ENCODE data around the gene PHF12.

The PHF12 gene

DNA sequence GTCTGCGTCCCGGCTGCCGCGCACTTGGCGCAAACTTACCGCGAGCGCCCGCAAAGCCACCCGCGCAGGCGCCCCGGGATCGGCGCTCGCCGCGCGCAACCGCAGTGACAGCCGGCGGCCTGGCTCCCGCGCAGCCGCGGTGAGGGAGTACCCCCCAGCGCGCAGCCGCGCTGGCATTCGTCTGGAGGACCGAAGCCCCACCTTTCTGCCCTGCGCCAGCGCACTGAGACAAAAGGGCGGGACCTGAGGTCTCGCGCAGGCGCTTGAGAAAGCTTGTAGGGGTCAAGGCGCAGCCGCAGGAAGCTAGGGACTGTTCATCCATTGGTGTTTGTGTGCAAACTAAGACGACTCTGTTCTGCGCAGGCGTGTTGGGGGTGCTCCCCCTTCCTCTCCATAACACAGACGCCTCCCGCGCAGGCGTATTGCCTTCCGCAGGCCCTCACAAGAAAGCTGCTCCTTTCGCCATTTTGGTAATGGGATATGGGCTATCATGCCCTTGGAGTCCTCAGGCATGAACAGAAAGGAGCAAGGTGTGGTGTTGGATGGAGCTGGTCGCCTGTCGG is at the start of gene PHF12:
PHF12 (minus strand) TSS at position 91 of the 563 bp plus-strand sequence. CDS start 558 bp downstream, outside the sequence.
- DNase-seq (ENCODE audit: low read depth in 4 of 4, low spot score in 1 of 4), result peak; percentile 96 to 99 (median 98)

- DNase-seq (ENCODE audit: low read depth in 4 of 4, low spot score in 1 of 4), result no peak
These were observed 49.7 kb upstream of the PHF12 start for GRCh38 chr17:29000973-29001372.

DNA sequence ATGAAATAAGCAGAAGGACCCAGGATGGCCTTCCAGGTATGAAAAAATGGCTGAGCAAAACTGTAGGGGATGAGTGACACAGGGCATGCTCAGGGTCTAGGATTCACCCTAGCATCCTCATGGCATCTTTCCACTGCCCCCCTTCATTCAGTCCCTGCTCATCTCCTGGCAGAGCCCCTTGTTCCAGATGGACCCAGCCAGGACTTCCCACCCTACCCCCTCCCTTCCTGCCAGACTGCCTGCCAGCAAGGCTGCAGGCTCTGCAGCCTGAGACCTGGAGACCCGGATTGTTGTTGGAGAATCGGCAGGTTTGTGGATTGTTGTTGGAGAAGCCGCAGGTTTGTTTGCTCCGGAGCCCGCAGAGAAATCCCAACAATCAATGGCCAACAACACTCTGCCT is 47.9 kb upstream of the PHF12 start:
- DNase-seq (ENCODE audit: low read depth in 4 of 4, low spot score in 1 of 4), result no peak

DNA sequence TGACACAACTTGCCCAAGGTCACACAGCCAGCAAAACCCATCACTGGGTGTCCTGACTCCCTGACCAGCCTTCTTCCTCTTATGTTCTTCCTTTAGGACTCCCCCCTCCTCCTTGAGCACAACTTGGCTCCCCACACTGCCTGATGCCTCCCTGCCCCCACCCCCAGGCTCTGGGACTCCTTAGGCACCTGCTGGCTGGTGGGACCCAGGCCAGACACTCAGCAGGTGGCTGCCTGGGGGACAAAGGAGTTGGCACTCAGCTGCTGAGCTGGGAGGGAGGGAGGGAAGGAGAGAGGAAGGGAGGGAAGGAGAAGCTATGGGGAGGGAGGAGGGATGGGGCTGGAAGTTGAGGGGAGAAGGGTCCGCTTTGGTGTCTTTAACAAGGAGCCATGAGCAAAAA is 46.5 kb upstream of the PHF12 start:
- no peak for DNase-seq (ENCODE audit: low read depth in 4 of 4, low spot score in 1 of 4)

DNA sequence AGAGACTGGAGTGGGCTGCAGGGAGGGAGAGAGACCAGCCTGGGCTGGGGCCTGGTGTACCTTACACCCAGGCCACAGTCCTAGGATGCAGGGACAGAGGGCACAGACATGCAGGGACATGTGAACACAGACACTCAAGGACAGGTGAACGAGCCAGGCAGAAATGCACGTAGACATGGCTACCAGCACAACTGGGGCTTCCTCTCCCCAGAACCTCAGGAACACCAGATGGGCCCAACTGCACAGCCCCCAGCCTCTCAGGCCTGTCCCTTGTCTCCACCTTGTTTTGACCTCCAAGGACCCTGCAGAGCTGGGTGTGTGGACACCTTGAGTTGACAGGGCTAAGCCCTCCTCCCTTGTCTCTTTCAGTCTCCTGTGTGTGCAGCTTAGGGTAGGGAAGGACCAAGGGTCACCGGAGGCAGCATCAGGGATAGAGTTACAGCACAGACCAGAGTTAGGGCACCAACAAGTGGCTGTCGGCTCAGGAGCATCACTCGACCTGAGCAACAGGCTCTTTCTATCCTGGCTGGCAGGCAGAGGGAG is 45.3 kb upstream of the PHF12 start:
- no peak for DNase-seq (ENCODE audit: low read depth in 4 of 4, low spot score in 1 of 4)

- DNase-seq (ENCODE audit: low read depth in 4 of 4, low spot score in 1 of 4), result no peak
These were observed 42.5 kb upstream of the PHF12 start for GRCh38 chr17:28993645-28994426.

DNA sequence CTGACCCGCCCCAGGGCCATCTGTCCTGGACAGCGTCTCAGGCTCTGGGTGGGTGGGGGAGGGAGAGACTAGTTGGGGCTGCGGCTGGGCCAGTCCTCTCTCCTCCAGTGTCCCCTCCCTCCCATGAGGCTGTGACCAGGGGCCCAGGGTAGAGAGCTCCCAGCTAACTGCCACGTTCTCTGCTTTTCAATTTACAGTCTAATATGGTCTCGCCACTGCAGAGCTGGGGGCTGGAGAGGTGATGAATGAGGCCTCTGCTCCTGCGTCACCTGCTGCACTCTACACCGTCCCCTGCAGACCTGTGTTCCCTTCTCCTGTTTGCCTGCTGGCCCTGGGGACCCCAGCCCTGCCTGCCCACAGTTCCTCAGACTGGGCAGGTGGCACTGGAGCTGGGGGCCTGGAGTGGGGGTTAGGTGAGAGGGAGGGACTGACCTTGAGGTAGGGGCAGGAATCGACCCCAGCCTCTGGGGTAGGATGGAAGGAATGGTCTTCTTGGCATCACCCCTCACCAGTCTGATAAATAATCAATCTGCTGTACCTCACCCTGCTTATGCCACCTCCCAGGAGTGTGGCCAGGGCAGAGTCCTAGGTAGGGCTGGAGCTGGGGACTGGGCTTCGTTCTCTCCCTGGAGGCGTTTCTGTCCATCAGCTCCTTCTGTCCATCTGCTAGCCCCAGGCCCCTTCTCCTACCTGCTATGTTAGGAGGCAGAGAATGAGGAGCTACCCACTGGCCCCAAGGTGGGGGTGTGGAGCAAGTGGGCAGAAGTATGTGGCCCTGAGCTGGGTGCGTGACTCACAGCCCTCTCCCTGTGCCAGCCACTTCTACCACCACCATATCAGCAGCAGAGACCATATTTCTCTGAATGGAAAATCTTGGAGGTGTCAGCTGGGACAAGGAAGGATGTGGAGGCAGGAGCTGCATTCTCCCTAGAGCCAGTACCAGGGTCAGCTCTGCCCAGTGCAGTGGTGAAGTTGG is 41.6 kb upstream of the PHF12 start:
- DNase-seq (ENCODE audit: low read depth in 4 of 4, low spot score in 1 of 4), result no peak

DNA sequence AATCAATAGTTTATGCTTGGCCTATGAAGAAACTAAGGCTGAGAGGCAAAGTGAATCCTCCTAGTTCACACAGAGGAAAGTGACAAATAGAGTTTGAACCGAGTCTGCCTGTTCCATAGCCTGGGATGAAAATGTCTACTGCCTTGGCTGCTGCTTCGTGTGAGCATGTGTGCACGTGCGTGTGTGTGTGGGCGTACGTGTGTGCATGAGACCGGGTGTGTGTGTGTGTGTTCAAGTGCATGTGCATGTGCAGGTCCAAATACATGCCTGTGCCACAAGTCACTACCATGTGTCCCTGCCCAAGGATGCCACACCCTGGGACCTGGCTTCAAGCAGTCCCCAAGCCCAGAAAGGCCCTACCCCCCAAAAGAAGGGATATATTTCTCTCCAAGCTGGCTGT is 40.9 kb upstream of the PHF12 start:
- DNase-seq (ENCODE audit: low read depth in 4 of 4, low spot score in 1 of 4), result no peak

DNA sequence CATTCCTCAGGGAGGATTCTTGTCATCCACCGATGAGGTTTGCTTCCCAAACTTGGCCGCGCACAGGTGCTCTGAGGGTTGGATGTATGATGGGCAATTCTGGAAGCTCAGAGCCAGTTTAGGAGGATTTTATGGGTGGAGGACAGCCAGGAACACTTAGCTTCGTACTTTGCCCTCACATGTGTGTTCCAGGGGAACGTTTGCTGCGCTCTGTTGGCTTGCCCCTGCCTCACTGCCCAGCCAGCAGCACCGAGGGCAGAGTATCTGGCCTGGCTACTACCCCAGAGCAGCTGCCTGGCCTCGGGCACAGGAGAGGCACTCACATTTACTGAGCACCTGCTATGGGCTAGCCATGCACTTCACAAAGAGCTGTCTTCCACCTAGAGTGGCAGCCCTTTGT is 40.5 kb upstream of the PHF12 start:
- no peak for DNase-seq (ENCODE audit: low read depth in 4 of 4, low spot score in 1 of 4)

DNA sequence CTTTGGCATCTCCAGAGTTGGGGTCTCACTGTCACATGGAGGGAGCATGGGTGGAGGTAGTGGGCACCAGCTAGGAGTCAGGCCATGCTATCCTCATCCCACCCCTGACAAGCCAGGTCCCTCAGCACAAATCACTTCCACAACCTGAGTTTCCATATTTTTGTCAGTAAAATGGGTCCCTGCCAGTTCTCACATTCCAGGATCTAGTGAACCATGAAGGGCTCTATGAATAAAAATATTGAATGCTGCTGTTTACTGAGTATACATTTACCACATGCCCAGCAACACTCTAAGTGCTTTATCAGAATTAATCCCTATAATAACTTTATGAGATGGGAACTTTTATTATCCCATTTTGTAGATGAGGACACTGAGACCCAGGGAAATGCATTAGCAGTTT is 37.7 kb upstream of the PHF12 start:
- no peak for DNase-seq (ENCODE audit: low read depth in 4 of 4, low spot score in 1 of 4)

DNA sequence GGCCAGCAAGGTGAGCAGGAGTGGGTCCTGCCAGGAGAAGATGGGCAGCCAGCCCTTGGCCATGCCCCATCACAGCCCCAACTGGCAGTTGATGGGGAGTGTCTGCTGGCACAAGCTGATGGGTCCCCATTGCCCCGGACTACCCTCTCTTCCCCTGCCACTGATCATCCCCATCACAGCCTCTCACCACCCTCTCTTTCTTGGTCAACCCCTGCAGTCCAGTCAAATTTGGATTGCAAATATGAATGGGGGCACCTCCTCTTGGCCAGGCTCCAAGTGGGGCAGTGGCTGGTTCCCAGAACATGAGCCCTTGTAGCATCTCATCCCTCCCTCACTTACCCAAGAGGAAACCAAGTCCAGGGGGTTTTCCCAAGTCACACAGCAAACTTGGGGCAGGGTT is 37.2 kb upstream of the PHF12 start:
- DNase-seq (ENCODE audit: low read depth in 4 of 4, low spot score in 1 of 4), result no peak

DNA sequence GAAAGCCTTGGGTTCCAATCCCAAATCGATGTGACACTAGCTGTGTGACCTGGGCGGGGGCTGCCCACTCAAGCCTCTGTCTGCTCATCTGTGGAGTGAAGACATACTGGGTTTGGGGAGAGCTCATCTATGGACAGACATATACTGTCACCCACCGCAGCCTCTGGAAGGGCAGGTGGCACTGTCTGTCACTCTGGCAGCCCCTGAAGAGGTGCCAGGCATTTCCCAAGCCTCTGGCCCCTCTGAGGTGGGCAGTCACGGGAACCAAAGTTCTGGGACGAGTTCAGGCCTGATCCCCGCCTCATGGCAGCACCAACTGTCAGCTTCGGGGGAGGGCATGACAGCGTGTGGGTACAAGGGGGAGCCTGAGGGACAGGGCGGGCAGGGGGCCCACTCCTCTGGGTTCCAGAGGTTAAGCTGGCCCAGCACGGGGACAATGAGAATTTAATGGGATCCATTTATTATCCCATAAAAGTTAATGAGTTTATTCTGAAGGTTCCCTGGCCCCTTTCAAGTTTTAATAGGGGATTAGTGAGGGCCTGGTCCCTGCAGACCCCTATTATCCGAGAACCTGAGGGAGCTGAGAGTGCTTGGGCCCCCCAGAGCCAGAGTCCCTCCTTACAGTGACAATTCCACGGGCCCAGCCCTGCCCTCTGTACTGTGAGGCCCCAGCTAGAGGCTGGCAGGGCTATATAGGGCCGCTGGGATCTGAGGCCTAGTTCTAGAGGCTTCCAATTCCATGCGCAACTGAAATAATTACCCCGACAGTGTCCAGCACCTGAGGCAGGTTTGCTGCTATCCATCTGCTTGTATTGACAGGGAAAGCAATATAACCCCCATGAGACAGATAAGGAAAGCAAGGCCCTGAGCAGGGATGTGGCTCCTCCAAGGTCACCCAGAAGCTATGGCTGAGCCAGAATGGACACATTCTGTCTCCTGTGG is 35.7 kb upstream of the PHF12 start:
- no peak for DNase-seq (ENCODE audit: low read depth in 4 of 4, low spot score in 1 of 4)

GRCh38 chr17:28985950-28986713 is 34.8 kb upstream of the PHF12 start:
- no peak for DNase-seq (ENCODE audit: low read depth in 4 of 4, low spot score in 1 of 4)

DNA sequence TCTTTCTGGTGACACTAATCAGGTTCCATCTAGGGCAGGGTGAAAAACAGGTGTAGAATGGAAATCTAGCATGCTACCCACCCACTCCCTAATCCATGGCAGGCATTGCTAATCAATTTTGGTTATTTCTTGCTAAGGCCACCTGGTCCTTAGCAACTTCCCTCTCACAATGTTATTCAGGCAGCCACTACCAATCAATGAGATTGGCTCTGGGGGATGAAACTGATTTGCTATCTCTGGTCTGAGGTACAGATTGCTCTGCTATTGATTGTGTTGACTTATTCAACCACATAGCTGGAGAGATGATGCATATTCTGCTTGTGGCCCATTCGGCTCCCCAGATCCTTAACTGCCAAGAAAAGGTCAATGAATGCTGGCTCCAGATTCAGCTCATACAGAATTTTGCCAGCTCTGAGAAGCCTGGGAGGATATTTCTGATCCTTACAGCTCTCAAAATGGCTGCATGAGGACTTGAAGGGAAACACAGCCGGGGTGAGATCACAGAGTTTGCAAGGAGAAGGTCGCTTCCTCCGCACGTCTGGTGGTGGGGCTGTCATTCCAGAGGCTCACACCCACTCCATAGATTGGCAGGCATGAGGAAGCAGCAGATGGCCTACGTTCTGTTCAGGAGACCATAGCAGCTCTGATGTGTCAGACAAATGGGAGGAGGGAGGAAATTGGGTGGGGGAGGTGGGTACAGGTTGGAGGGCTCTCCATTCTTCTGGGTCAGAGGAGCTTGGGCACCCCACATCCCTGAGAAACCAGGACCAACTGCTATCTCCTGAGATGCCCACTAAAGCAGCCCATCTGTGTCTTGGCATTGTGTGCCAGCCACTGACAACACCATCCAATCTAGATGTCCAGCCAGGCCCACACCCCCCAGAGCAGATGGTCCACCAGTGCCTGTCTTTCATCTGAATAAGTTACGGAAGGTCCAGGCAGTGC is 32.2 kb upstream of the PHF12 start:
- no peak for DNase-seq (ENCODE audit: low read depth in 4 of 4, low spot score in 1 of 4)

DNA sequence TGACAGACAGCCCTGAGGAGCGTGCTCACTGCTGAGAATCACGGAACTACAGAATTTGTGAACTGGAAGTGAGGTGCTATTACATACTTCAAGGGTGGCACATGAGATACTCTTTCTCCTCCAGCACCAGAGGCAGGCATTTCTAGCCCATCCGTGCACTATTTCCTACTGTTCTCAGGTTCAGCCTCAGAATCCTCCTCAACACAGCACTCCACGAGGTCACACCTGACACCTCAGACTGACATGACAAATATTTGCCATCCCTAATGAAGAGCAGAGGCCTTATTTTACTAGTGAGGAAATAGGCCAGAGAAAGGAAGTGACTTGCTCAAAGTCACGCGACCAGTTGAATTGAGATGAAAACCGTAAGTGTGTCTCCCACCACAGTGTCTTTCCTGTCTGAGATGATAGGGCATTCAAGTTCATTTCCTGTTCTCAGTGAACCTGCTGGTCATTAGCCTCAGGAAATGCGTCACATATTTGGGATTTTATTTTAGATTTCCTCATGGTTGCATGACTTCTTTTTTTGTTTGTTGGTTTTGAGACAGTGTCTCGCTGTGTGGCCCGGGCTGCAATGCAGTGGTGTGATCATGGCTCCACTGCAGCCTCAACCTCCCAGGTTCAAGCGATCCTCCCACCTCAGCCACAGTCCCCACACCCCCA is 30.9 kb upstream of the PHF12 start:
- DNase-seq (ENCODE audit: low read depth in 4 of 4, low spot score in 1 of 4), result peak in 2 of 4 experiments; percentile 8 to 13

- DNase-seq (ENCODE audit: low read depth in 4 of 4, low spot score in 1 of 4), result no peak
These were observed 27.1 kb upstream of the PHF12 start for GRCh38 chr17:28978356-28978964.

- no peak for DNase-seq (ENCODE audit: low read depth in 4 of 4, low spot score in 1 of 4)
These were observed 26.5 kb upstream of the PHF12 start for GRCh38 chr17:28977659-28978355.

Data from stimulated activated CD4-positive, alpha-beta T cell treated with anti-CD3 and anti-CD28 coated beads, Interleukin-1b, Interleukin-23, amount 100 ng/mL, for 24 hours (primary cell).